Spleen (tissue), 11 donors: ENCODE measurements around the gene PLCH2. TPM values are rescaled to one million over a fixed set of nuclear protein-coding genes. Genes with fewer than 3 reads are reported as not detected.

Experiments used
- DNase-seq: peaks from one replicate; pipeline ENCODE4 v3.0.0-alpha.2; 2020
- H3K27ac ChIP-seq, 8 donors: fragments of 200-600 bp; sonication (generic) in 7 of 8; 1 replicate in 4 of 8; 2 replicates in 4 of 8; pipeline versions ENCODE4 v1.5.0 to v1.8.0; 2016 to 2021; ENCODE audit warnings: inconsistent platforms in 4 of 8, mild to moderate bottlenecking in 4 of 8, moderate library complexity in 1 of 8
- H3K27me3 ChIP-seq, 7 donors: fragments of 200-600 bp; sonication (generic) in 6 of 7; replicated peaks in 1 of 7; 1 replicate in 4 of 7; 2 replicates in 3 of 7; pipeline versions ENCODE4 v1.5.0 to v1.8.0; 2016 to 2021; ENCODE audit warnings: inconsistent platforms in 3 of 7, mild to moderate bottlenecking in 1 of 7
- H3K36me3 ChIP-seq, 6 donors: fragments of 200-600 bp; sonication (generic) in 5 of 6; 1 replicate in 4 of 6; 2 replicates in 2 of 6; pipeline versions ENCODE4 v1.5.0 to v1.8.0; 2016 to 2021; ENCODE audit warnings: inconsistent platforms in 2 of 6
- H3K4me1 ChIP-seq, 6 donors: fragments of 200-600 bp; sonication (generic) in 5 of 6; 1 replicate in 3 of 6; 2 replicates in 3 of 6; pipeline versions ENCODE4 v1.5.0 to v1.8.0; 2016 to 2021; ENCODE audit warnings: inconsistent platforms in 3 of 6
- H3K4me3 ChIP-seq, 8 donors: fragments of 200-600 bp; sonication (generic) in 7 of 8; 1 replicate in 4 of 8; 2 replicates in 4 of 8; pipeline versions ENCODE4 v1.5.0 to v1.8.0; 2016 to 2021; ENCODE audit warnings: inconsistent platforms in 4 of 8, mild to moderate bottlenecking in 4 of 8, moderate library complexity in 2 of 8
- H3K9me3 ChIP-seq, 8 donors: fragments of 200-600 bp; sonication (generic) in 7 of 8; 1 replicate in 4 of 8; 2 replicates in 4 of 8; pipeline versions ENCODE4 v1.5.0 to v1.8.0; 2016 to 2021; ENCODE audit warnings: inconsistent platforms in 4 of 8
- CTCF ChIP-seq, 11 experiments: fragments of 200-600 bp in 7 of 11; fragments of 450-650 bp in 4 of 11; sonication (generic) in 4 of 11; IDR thresholded peaks in 8 of 11; conservative IDR thresholded peaks in 3 of 11; 1 replicate in 7 of 11; 2 replicates in 4 of 11; pipeline versions ENCODE4 v1.4.0 to v1.8.0; 2016 to 2021; ENCODE audit warnings: antibody characterized with exemption in 11 of 11, inconsistent platforms in 4 of 11, mild to moderate bottlenecking in 1 of 11
- POLR2A ChIP-seq, 3 donors: fragments of 450-650 bp; IDR thresholded peaks; one replicate each; pipeline ENCODE4 v1.5.1; 2017; ENCODE audit warnings: antibody characterized with exemption in 3 of 3, mild to moderate bottlenecking in 1 of 3
- POLR2AphosphoS5 ChIP-seq, 3 donors: sonication (generic); formaldehyde crosslinking; IDR thresholded peaks; one replicate each; pipeline ENCODE4 v1.5.1; 2017; ENCODE audit warnings: antibody characterized with exemption in 3 of 3
- WGBS, 5 donors: extraction: QIAGEN DNeasy Blood & Tissue Kit in 3 of 5; methylation state at CpG; one replicate each; pipeline versions ENCODE4 v1.1.5 to v1.1.7; 2013 to 2018; 5-methylcytosine and 5-hydroxymethylcytosine counted together
- intact Hi-C: fragments of 100-400 bp; cut with DNase I; formaldehyde crosslinking; loops from one replicate; pipeline ENCODE4 v1.15.0; 2023; ENCODE audit warnings: low total_unique reads
- polyA plus RNA-seq, 3 donors: library from polyadenylated mRNA; stranded (reverse); fragments of 200-250 nt; gene quantifications; one replicate each; pipeline ENCODE4 v1.2.1, GENCODE V29; 2013
- total RNA-seq, 7 donors: library from RNA; depleted of rRNA in 3 of 7; stranded (reverse); fragments of >200 nt in 3 of 7; fragmentation: NEBNext Ultra II Directional in 4 of 7; extraction: Animal tissue kit (Norgen Biotek cat#: 25700) in 4 of 7; gene quantifications; one replicate each; pipeline versions ENCODE4 v1.1.0 to v1.2.1, GENCODE V29; 2016 to 2021
- donor health status: healthy with polysubstance abuse.
- donor health status: DM: no; HTN: no; CAD: no; lungs with moderate emphysema.
- donor health status: DM: no; HTN: no; CAD: no.
- donor health status: Bipolar disorder and iron deficiency.
- donor health status: healthy.
- donor health status: DM: no; HTN: no; CAD: no.
- donor health status: DM: yes; HTN: yes; CAD: no.

Gene PLCH2
- total and polyA plus RNA-seq, 10 donors, result 2.2 to 21.0 (median 8.9) TPM

DNA sequence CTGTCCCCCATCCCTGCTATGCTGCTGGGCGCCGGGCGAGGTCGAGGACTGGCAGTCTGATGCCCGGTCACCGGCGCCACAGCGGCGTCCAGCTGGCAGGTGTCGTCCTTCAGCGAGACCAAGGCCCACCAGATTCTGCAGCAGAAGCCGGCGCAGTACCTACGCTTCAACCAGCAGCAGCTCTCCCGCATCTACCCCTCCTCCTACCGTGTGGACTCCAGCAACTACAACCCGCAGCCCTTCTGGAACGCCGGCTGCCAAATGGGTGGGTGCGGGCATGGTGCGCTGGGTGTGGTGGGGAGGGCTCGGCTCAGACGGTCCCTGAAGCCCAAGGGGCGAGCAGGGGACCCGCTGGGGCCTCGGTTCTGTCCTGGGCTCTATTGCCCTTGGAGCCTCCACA is 20.7 kb downstream of the PLCH2 start:
- intact Hi-C loops, result no loop called here
- peaks cover 0 to 13% (median 0%) of the 10 kb centered on the region in 7 donors for H3K27me3 ChIP-seq
- no peak for TF ChIP-seq CTCF (IDR thresholded peaks at IDR 0.05 in 8 of 11, conservative IDR thresholded peaks at IDR 0.05 in 3 of 11)
- TF ChIP-seq POLR2AphosphoS5 (IDR thresholded peaks at IDR 0.05), result no peak
- no peak for TF ChIP-seq POLR2A (IDR thresholded peaks at IDR 0.05)
- H3K4me3 ChIP-seq, result peak overlapping the region in 1 of 8 donors; percentile 3
- H3K36me3 ChIP-seq, result no peaks in the 10 kb centered on the region
- peaks cover 10 to 90% (median 69%) of the 10 kb centered on the region in 6 donors for H3K4me1 ChIP-seq
- H3K9me3 ChIP-seq, result no peaks in the 10 kb centered on the region
- peak overlapping the region in 1 of 8 donors; percentile 45 for H3K27ac ChIP-seq
- no peak for DNase-seq
- WGBS, 5 donors, result 65 to 92% (median 92%) methylated on average over 10 to 26 of the region's 26 CpGs

GRCh38 chr1:2497891-2498290 is 21.8 kb downstream of the PLCH2 start:
- 50 to 66% (median 58%) methylated on average over 3 to 4 of the region's 4 CpGs for WGBS, 5 donors
- DNase-seq, result no peak

DNA sequence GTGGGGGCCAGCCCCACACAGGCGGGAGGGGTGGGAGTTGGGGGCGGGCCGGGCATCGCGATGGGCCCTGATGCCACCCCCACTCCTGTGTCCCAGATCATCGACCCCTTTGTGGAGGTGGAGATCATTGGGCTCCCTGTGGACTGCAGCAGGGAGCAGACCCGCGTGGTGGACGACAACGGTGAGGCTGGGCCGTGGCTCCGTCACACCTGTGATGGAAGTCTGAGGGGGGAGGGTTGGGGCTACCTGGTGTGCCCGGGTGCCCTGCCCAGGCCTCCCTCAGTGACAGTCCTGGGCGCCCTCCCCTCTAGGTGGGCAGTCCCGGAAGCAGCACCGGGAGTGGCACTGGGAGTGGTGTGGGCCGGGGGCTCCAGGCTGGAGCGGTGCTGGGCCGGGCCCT is 22.6 kb downstream of the PLCH2 start:
- Histone ChIP-seq H3K27ac (no peak overlapping the region), H3K36me3 (no peaks in the 10 kb centered on the region), H3K9me3 (no peaks in the 10 kb centered on the region), H3K4me1 (peaks cover 10 to 86% (median 63%) of the 10 kb centered on the region in 6 donors), H3K4me3 (no peak overlapping the region), H3K27me3 (peaks cover 0 to 26% (median 4%) of the 10 kb centered on the region in 7 donors)
- intact Hi-C loops, result no loop called here
- 81 to 88% (median 84%) methylated on average over 14 to 19 of the region's 19 CpGs; no CpG with 5 or more reads in 1 of the 5 donors for WGBS, 5 donors
- DNase-seq, result no peak
- TF ChIP-seq POLR2AphosphoS5 (IDR thresholded peaks at IDR 0.05), result no peak
- TF ChIP-seq CTCF (IDR thresholded peaks at IDR 0.05 in 8 of 11, conservative IDR thresholded peaks at IDR 0.05 in 3 of 11), result no peak
- no peak for TF ChIP-seq POLR2A (IDR thresholded peaks at IDR 0.05)

More at GRCh38 chr1:2497891-2498290, 21.8 kb downstream of the PLCH2 start:
- Histone ChIP-seq H3K4me1 (peaks cover 10 to 92% (median 68%) of the 10 kb centered on the region in 6 donors), H3K36me3 (no peaks in the 10 kb centered on the region), H3K4me3 (no peak overlapping the region), H3K27me3 (peaks cover 0 to 20% (median 0%) of the 10 kb centered on the region in 7 donors), H3K27ac (no peak overlapping the region), H3K9me3 (no peaks in the 10 kb centered on the region)
- TF ChIP-seq CTCF (IDR thresholded peaks at IDR 0.05 in 8 of 11, conservative IDR thresholded peaks at IDR 0.05 in 3 of 11) (no peak), POLR2AphosphoS5 (IDR thresholded peaks at IDR 0.05) (no peak), POLR2A (IDR thresholded peaks at IDR 0.05) (no peak)
- intact Hi-C loops, result no loop called here

- intact Hi-C loops, result no loop called here
- H3K9me3 ChIP-seq, result no peaks in the 10 kb centered on the region
- no peaks in the 10 kb centered on the region for H3K36me3 ChIP-seq
- peaks cover 10 to 86% (median 58%) of the 10 kb centered on the region in 6 donors for H3K4me1 ChIP-seq
- no peak overlapping the region for H3K27ac ChIP-seq
- WGBS, 5 donors, result 62 to 74% (median 66%) methylated on average over 1 to 4 of the region's 4 CpGs
- H3K27me3 ChIP-seq, result peaks cover 0 to 32% (median 7%) of the 10 kb centered on the region in 7 donors
- DNase-seq, result no peak
- no peak for TF ChIP-seq POLR2AphosphoS5 (IDR thresholded peaks at IDR 0.05)
- TF ChIP-seq POLR2A (IDR thresholded peaks at IDR 0.05), result no peak
- no peak for TF ChIP-seq CTCF (IDR thresholded peaks at IDR 0.05 in 8 of 11, conservative IDR thresholded peaks at IDR 0.05 in 3 of 11)
- no peak overlapping the region for H3K4me3 ChIP-seq
Observed at GRCh38 chr1:2499260-2499659, 23.2 kb downstream of the PLCH2 start.
